ENCODE data around the gene PTGDS.

- TF ChIP-seq CTCF (IDR thresholded peaks at IDR 0.05) = peak; percentile 98 to 99 (median 99)
- no peak for TF ChIP-seq EP300 (IDR thresholded peaks at IDR 0.05; ENCODE audit: low read depth)
Measured at GRCh38 chr9:136944519-136945332, 32.6 kb upstream of the PTGDS start, which contains the start of the genes C8G and FBXW5.

Data from transverse colon (tissue), 3 donors.